Suprapubic skin (tissue), 3 donors: Measurements from ENCODE around the gene PAOX.

Source experiments
- CTCF ChIP-seq, 2 donors: fragments of 200-600 bp in 1 of 2; fragments of 450-650 bp in 1 of 2; sonication (generic) in 1 of 2; IDR thresholded peaks; one replicate each; pipeline ENCODE4 v1.5.1; 2016 to 2019; ENCODE audit warnings: antibody characterized with exemption in 2 of 2, mild to moderate bottlenecking in 1 of 2, moderate library complexity in 1 of 2
- POLR2AphosphoS5 ChIP-seq, 3 donors: sonication (generic); formaldehyde crosslinking; IDR thresholded peaks; one replicate each; pipeline ENCODE4 v1.6.1; 2017; ENCODE audit warnings: antibody characterized with exemption in 3 of 3

- TF ChIP-seq CTCF (IDR thresholded peaks at IDR 0.05) (peak in 1 of 2 donors; percentile 15), POLR2AphosphoS5 (IDR thresholded peaks at IDR 0.05) (peak in 2 of 3 donors; percentile 55 to 80)
Measured at GRCh38 chr10:133394064-133394663, 15.1 kb downstream of the PAOX start, which contains the start of gene MTG1.
